Tibial nerve (tissue), 4 donors: Measurements from ENCODE around the gene GP9. TPM values are rescaled to one million over a fixed set of nuclear protein-coding genes. Genes with fewer than 3 reads are reported as not detected.

Experiments used
- DNase-seq, 2 donors: peaks; one replicate each; pipeline ENCODE4 v3.0.0-alpha.2; 2019; ENCODE audit warnings: low spot score in 2 of 2
- H3K27ac ChIP-seq, 4 donors: fragments of 200-600 bp; sonication (generic) in 3 of 4; one replicate each; pipeline ENCODE4 v1.5.1; 2017 to 2019; ENCODE audit warnings: mild to moderate bottlenecking in 1 of 4
- H3K27me3 ChIP-seq, 2 donors: fragments of 200-600 bp; sonication (generic) in 1 of 2; one replicate each; pipeline versions ENCODE4 v1.5.1 to v1.6.0; 2017 to 2019
- H3K36me3 ChIP-seq, 3 donors: fragments of 200-600 bp; sonication (generic); one replicate each; pipeline ENCODE4 v1.5.1; 2018 to 2019
- H3K4me1 ChIP-seq, 4 donors: fragments of 200-600 bp; sonication (generic) in 3 of 4; one replicate each; pipeline ENCODE4 v1.5.1; 2017 to 2019
- H3K4me3 ChIP-seq, 4 donors: fragments of 200-600 bp; sonication (generic) in 3 of 4; one replicate each; pipeline ENCODE4 v1.5.1; 2017 to 2019; ENCODE audit warnings: mild to moderate bottlenecking in 1 of 4, moderate library complexity in 1 of 4
- H3K9me3 ChIP-seq, 4 donors: fragments of 200-600 bp; sonication (generic) in 3 of 4; one replicate each; pipeline ENCODE4 v1.5.1; 2017 to 2019
- CTCF ChIP-seq, 5 experiments: fragments of 200-600 bp in 3 of 5; fragments of 450-650 bp in 2 of 5; sonication (generic) in 3 of 5; IDR thresholded peaks; one replicate each; pipeline ENCODE4 v1.5.1; 2016 to 2019; ENCODE audit warnings: antibody characterized with exemption in 5 of 5, mild to moderate bottlenecking in 3 of 5, moderate library complexity in 2 of 5
- EP300 ChIP-seq, 2 donors: sonication (generic); formaldehyde crosslinking; IDR thresholded peaks; one replicate each; pipeline ENCODE4 v1.6.1; 2017; ENCODE audit warnings: antibody characterized with exemption in 2 of 2, mild to moderate bottlenecking in 1 of 2
- POLR2A ChIP-seq, 2 donors: fragments of 450-650 bp; IDR thresholded peaks; one replicate each; pipeline ENCODE4 v1.6.1; 2017; ENCODE audit warnings: antibody characterized with exemption in 2 of 2, mild to moderate bottlenecking in 2 of 2, moderate library complexity in 2 of 2
- WGBS, 2 donors: methylation state at CpG; one replicate each; pipeline ENCODE4 v1.1.5; 2018; 5-methylcytosine and 5-hydroxymethylcytosine counted together
- total RNA-seq, 4 donors: library from RNA; depleted of rRNA; stranded (reverse); fragments of >200 nt; gene quantifications; one replicate each; pipeline ENCODE4 v1.1.0, GENCODE V29; 2016

The GP9 gene
- total RNA-seq, 4 donors from 2014 or later, result not detected

GRCh38 chr3:129018271-129018670, 42.3 kb upstream of the GP9 start:
- no peak overlapping the region for H3K27ac ChIP-seq
- no peak for DNase-seq

GRCh38 chr3:129018751-129019150, 41.8 kb upstream of the GP9 start:
- peaks cover 0 to 21% (median 7%) of the 10 kb centered on the region in 4 donors for H3K4me1 ChIP-seq
- 81 to 85% methylated on average over 9 of the region's 9 CpGs for WGBS, 2 donors

More at GRCh38 chr3:129018271-129018670, 42.3 kb upstream of the GP9 start:
- 59 to 67% methylated on average over 2 of the region's 2 CpGs for WGBS, 2 donors
- H3K36me3 ChIP-seq, result no peaks in the 10 kb centered on the region
- peaks cover 0 to 21% (median 7%) of the 10 kb centered on the region in 4 donors for H3K4me1 ChIP-seq
- TF ChIP-seq CTCF (IDR thresholded peaks at IDR 0.05) (no peak), POLR2A (IDR thresholded peaks at IDR 0.05) (no peak), EP300 (IDR thresholded peaks at IDR 0.05) (no peak)
- H3K9me3 ChIP-seq, result no peaks in the 10 kb centered on the region
- H3K4me3 ChIP-seq, result no peak overlapping the region
- no peaks in the 10 kb centered on the region for H3K27me3 ChIP-seq

GRCh38 chr3:129019266-129019665, 41.3 kb upstream of the GP9 start:
- Histone ChIP-seq H3K27me3 (no peaks in the 10 kb centered on the region), H3K36me3 (no peaks in the 10 kb centered on the region), H3K4me3 (no peak overlapping the region), H3K4me1 (peaks cover 0 to 15% (median 7%) of the 10 kb centered on the region in 4 donors), H3K9me3 (no peaks in the 10 kb centered on the region), H3K27ac (no peak overlapping the region)
- WGBS, 2 donors, result 79 to 85% methylated on average over 3 of the region's 3 CpGs
- DNase-seq, result no peak
- no peak for TF ChIP-seq POLR2A (IDR thresholded peaks at IDR 0.05)
- no peak for TF ChIP-seq CTCF (IDR thresholded peaks at IDR 0.05)
- TF ChIP-seq EP300 (IDR thresholded peaks at IDR 0.05), result no peak

More at GRCh38 chr3:129018751-129019150, 41.8 kb upstream of the GP9 start:
- H3K27ac ChIP-seq, result no peak overlapping the region
- H3K4me3 ChIP-seq, result no peak overlapping the region
- H3K36me3 ChIP-seq, result no peaks in the 10 kb centered on the region
- no peaks in the 10 kb centered on the region for H3K27me3 ChIP-seq
- H3K9me3 ChIP-seq, result no peaks in the 10 kb centered on the region
- TF ChIP-seq EP300 (IDR thresholded peaks at IDR 0.05) (no peak), POLR2A (IDR thresholded peaks at IDR 0.05) (no peak), CTCF (IDR thresholded peaks at IDR 0.05) (no peak)
- DNase-seq, result no peak

GRCh38 chr3:129020691-129021090, 39.9 kb upstream of the GP9 start:
- Histone ChIP-seq H3K27me3 (no peaks in the 10 kb centered on the region), H3K27ac (no peak overlapping the region), H3K9me3 (no peaks in the 10 kb centered on the region), H3K36me3 (no peaks in the 10 kb centered on the region), H3K4me1 (peaks cover 0 to 13% (median 6%) of the 10 kb centered on the region in 4 donors), H3K4me3 (no peak overlapping the region)
- DNase-seq, result no peak
- no peak for TF ChIP-seq EP300 (IDR thresholded peaks at IDR 0.05)
- TF ChIP-seq CTCF (IDR thresholded peaks at IDR 0.05), result no peak
- TF ChIP-seq POLR2A (IDR thresholded peaks at IDR 0.05), result no peak
- 73 to 81% methylated on average over 3 to 5 of the region's 5 CpGs for WGBS, 2 donors

- Histone ChIP-seq H3K27ac (no peak overlapping the region), H3K4me1 (peaks cover 0 to 13% (median 5%) of the 10 kb centered on the region in 4 donors), H3K36me3 (no peaks in the 10 kb centered on the region), H3K27me3 (no peaks in the 10 kb centered on the region), H3K4me3 (no peak overlapping the region), H3K9me3 (no peaks in the 10 kb centered on the region)
- WGBS, 2 donors, result 76 to 80% methylated on average over 6 of the region's 6 CpGs
- no peak for DNase-seq
- no peak for TF ChIP-seq POLR2A (IDR thresholded peaks at IDR 0.05)
- TF ChIP-seq EP300 (IDR thresholded peaks at IDR 0.05), result no peak
- TF ChIP-seq CTCF (IDR thresholded peaks at IDR 0.05), result no peak
These were observed 39.4 kb upstream of the GP9 start for GRCh38 chr3:129021140-129021551.
